B cell (primary cell): ENCODE data around the gene TM7SF3. TPM values are rescaled to one million over a fixed set of nuclear protein-coding genes. Genes with fewer than 3 reads are reported as not detected.

Experiments
- ATAC-seq: fragments of 200-7000 bp; cut with Tn5 transposase; one replicate; pipeline ENCODE4 v1.10.0; 2021; ENCODE audit warnings: low read depth, mild to moderate bottlenecking, moderate number of reproducible peaks, moderate library complexity
- CTCF ChIA-PET: fragments of 350-600 bp; sonication (Branson Sonifier 250); formaldehyde crosslinking; loops from one replicate; lab custom pipeline; 2021; ENCODE audit warnings: antibody characterized with exemption, inconsistent platforms; lab: Charles Lee
- POLR2A ChIA-PET: fragments of 350-600 bp; sonication (Branson Sonifier 250); formaldehyde crosslinking; loops from one replicate; lab custom pipeline; 2021; ENCODE audit warnings: antibody characterized with exemption; lab: Charles Lee
- DNase-seq: peaks from one replicate; pipeline ENCODE4 v3.0.0; 2013
- H2AFZ ChIP-seq: 2 replicates; pipeline ENCODE4 v1.6.1; 2012; ENCODE audit warnings: mild to moderate bottlenecking, low read depth, low read length; ENCODE audit not compliant: insufficient read depth, poor library complexity, severe bottlenecking
- H3K27ac ChIP-seq, 2 donors: 1 replicate in 1 of 2; 2 replicates in 1 of 2; pipeline ENCODE4 v1.5.1; 2012 to 2013; ENCODE audit warnings: low read length in 2 of 2, mild to moderate bottlenecking in 2 of 2, moderate library complexity in 1 of 2
- H3K27me3 ChIP-seq, 4 experiments: fragments of 200-600 bp in 1 of 4; sonication (generic) in 1 of 4; replicated peaks in 1 of 4; 1 replicate in 2 of 4; 2 replicates in 2 of 4; pipeline versions ENCODE4 v1.6.1 to v1.7.0; 2013 to 2016; ENCODE audit warnings: low read length in 3 of 4, mild to moderate bottlenecking in 2 of 4, mixed read lengths in 1 of 4, moderate library complexity in 1 of 4; ENCODE audit not compliant: insufficient read depth in 4 of 4, control insufficient read depth in 3 of 4; ENCODE audit errors: control extremely low read depth in 1 of 4
- H3K36me3 ChIP-seq, 2 experiments: replicated peaks in 1 of 2; 1 replicate in 1 of 2; 2 replicates in 1 of 2; pipeline versions ENCODE4 v1.6.1 to v1.7.1; 2013; ENCODE audit warnings: low read length in 1 of 2; ENCODE audit not compliant: insufficient read depth in 2 of 2, control insufficient read depth in 1 of 2; ENCODE audit errors: control extremely low read depth in 1 of 2, extremely low read depth in 1 of 2
- H3K4me1 ChIP-seq, 2 donors: fragments of 200-600 bp in 1 of 2; sonication (generic) in 1 of 2; 1 replicate in 1 of 2; 2 replicates in 1 of 2; pipeline versions ENCODE4 v1.5.1 to v1.6.1; 2013 to 2017; ENCODE audit warnings: low read length in 2 of 2; ENCODE audit not compliant: control insufficient read depth in 2 of 2, insufficient read depth in 2 of 2
- H3K4me2 ChIP-seq: replicated peaks from 2 replicates; pipeline ENCODE3; 2012; ENCODE audit warnings: mild to moderate bottlenecking, low read depth, low read length; ENCODE audit not compliant: poor library complexity, severe bottlenecking
- H3K4me3 ChIP-seq, 5 experiments: fragments of 200-600 bp in 1 of 5; sonication (generic) in 1 of 5; 1 replicate in 3 of 5; 2 replicates in 2 of 5; pipeline versions ENCODE4 v1.5.1 to v1.7.0; 2011 to 2016; ENCODE audit warnings: low read length in 4 of 5, mild to moderate bottlenecking in 4 of 5, low read depth in 2 of 5, control low read depth in 1 of 5, moderate library complexity in 1 of 5; ENCODE audit not compliant: insufficient read depth in 1 of 5; ENCODE audit errors: control extremely low read depth in 1 of 5, extremely low read depth in 1 of 5
- H3K79me2 ChIP-seq: fragments of 200-600 bp; sonication (generic); one replicate; pipeline ENCODE4 v1.6.0; 2016; ENCODE audit warnings: low read length; ENCODE audit not compliant: control insufficient read depth, insufficient read depth
- H3K9ac ChIP-seq: fragments of 200-600 bp; sonication (generic); 2 replicates; pipeline ENCODE4 v1.6.1; 2017; ENCODE audit warnings: mild to moderate bottlenecking, low read length, moderate library complexity
- H3K9me3 ChIP-seq, 3 donors: one replicate each; pipeline versions ENCODE4 v1.6.1 to v1.7.1; 2013; ENCODE audit warnings: low read length in 2 of 3; ENCODE audit not compliant: control insufficient read depth in 2 of 3, insufficient read depth in 1 of 3; ENCODE audit errors: control extremely low read depth in 1 of 3
- H4K20me1 ChIP-seq: 2 replicates; pipeline ENCODE4 v1.6.0; 2012; ENCODE audit warnings: mild to moderate bottlenecking, low read length; ENCODE audit not compliant: insufficient read depth, control insufficient read depth, poor library complexity, severe bottlenecking
- H3K27ac Mint-ChIP-seq: one replicate; pipeline ENCODE4 v1.8.0; 2021; ENCODE audit warnings: mixed read lengths
- H3K27me3 Mint-ChIP-seq: one replicate; pipeline ENCODE4 v1.8.0; 2021; ENCODE audit warnings: mixed read lengths
- H3K4me1 Mint-ChIP-seq: one replicate; pipeline ENCODE4 v1.8.0; 2021; ENCODE audit warnings: mixed read lengths
- H3K4me3 Mint-ChIP-seq: one replicate; pipeline ENCODE4 v1.8.0; 2021; ENCODE audit warnings: mixed read lengths
- H3K9me3 Mint-ChIP-seq: one replicate; pipeline ENCODE4 v1.8.0; 2022; ENCODE audit warnings: mixed read lengths; ENCODE audit not compliant: insufficient read depth
- CTCF ChIP-seq: fragments of 200-600 bp; IDR thresholded peaks from one replicate; pipeline ENCODE4 v1.8.0; 2022; ENCODE audit warnings: antibody characterized with exemption, mild to moderate bottlenecking
- EZH2 ChIP-seq: IDR thresholded peaks from 2 replicates; pipeline ENCODE4 v1.6.1; 2012; ENCODE audit warnings: borderline replicate concordance, low read depth, mild to moderate bottlenecking, moderate library complexity, low read length; ENCODE audit not compliant: insufficient read depth, poor library complexity, severe bottlenecking
- whole genome bisulfite sequencing: methylation state at CpG from one replicate; pipeline ENCODE4 v1.1.5; 2013; ENCODE audit warnings: missing lambda C conversion rate; ENCODE audit not compliant: insufficient coverage; 5-methylcytosine and 5-hydroxymethylcytosine counted together
- intact Hi-C: fragments of 100-400 bp; cut with micrococcal nuclease; formaldehyde crosslinking; loops from one replicate; pipeline ENCODE4 v1.10.0; 2022
- polyA plus RNA-seq: library from polyadenylated mRNA; depleted of rRNA; stranded (reverse); fragments of >200 nt; gene quantifications from 2 replicates; pipeline ENCODE4 v1.2.3, GENCODE V29; 2012
- total RNA-seq, 2 donors: library from RNA; stranded (reverse); fragments of 120-200 nt in 1 of 2; gene quantifications; 1 replicate in 1 of 2; 2 replicates in 1 of 2; pipeline versions ENCODE4 v1.2.3 to v1.2.4, GENCODE V29; 2013 to 2022

TM7SF3 gene
- total and polyA plus RNA-seq, 2 donors (not counting 1 experiment from before 2014, with no cell fraction given): 24.5 to 33.5 TPM

GRCh38 chr12:27012239-27012981 lies 1.8 kb downstream of the TM7SF3 start:
- H2AFZ ChIP-seq: no peak overlapping the region
- H3K27ac ChIP-seq: no peak overlapping the region
- peaks cover 29 to 37% of the 10 kb centered on the region in 2 donors for H3K4me1 ChIP-seq
- ATAC-seq (no peak), DNase-seq (no peak)
- H3K4me2 ChIP-seq: peak overlapping the region; percentile 80
- intact Hi-C loops: loop anchor here (5.0 to 10.0 kb wide), 5 partner anchors 40 to 890 kb away; partner anchors contain the start of genes MRPS35 and PPFIBP1
- peaks cover 48% of the 10 kb centered on the region for H3K79me2 ChIP-seq
- Mint-ChIP-seq H3K9me3 (no peaks in the 10 kb centered on the region), H3K27ac (peak overlapping the region; percentile 41), H3K4me1 (peaks cover 59% of the 10 kb centered on the region), H3K4me3 (peak overlapping the region; percentile 67), H3K27me3 (no peaks in the 10 kb centered on the region)
- H3K9ac ChIP-seq: no peak overlapping the region
- ChIA-PET CTCF (interaction anchor here (0.6 to 5.4 kb wide), 8 partner anchors 8 to 294 kb away, joined by 3 to 103 read pairs (median 10); partner anchors contain the start of gene MED21), POLR2A (interaction anchor here (1.7 kb wide), 1 partner anchor 10 kb away, joined by 6 read pairs; the partner anchor contains the start of gene MED21)
- WGBS: 94% methylated on average over 13 of the region's 14 CpGs
- H4K20me1 ChIP-seq: no peaks in the 10 kb centered on the region
- H3K36me3 ChIP-seq: no peaks in the 10 kb centered on the region
- H3K4me3 ChIP-seq: no peak overlapping the region
- TF ChIP-seq CTCF (no peak), EZH2 (no peak)
- no peaks in the 10 kb centered on the region for H3K27me3 ChIP-seq
- H3K9me3 ChIP-seq: no peaks in the 10 kb centered on the region

GRCh38 chr12:27009881-27010301 lies 4.3 kb downstream of the TM7SF3 start:
- CTCF ChIA-PET: interaction anchor here (0.8 to 3.0 kb wide), 3 partner anchors 12 to 124 kb away, joined by 3 to 11 read pairs (median 9); partner anchors contain the start of gene MED21

More at GRCh38 chr12:27009881-27010301, 4.3 kb downstream of the TM7SF3 start:
- Mint-ChIP-seq H3K4me1 (peaks cover 60% of the 10 kb centered on the region), H3K27me3 (no peaks in the 10 kb centered on the region), H3K9me3 (no peaks in the 10 kb centered on the region), H3K27ac (peak overlapping the region; percentile 32), H3K4me3 (no peak overlapping the region)
- peaks cover 7% of the 10 kb centered on the region for H4K20me1 ChIP-seq
- peaks cover 72% of the 10 kb centered on the region for H3K79me2 ChIP-seq
- no peak overlapping the region for H3K4me2 ChIP-seq
- no peaks in the 10 kb centered on the region for H3K9me3 ChIP-seq
- no peak overlapping the region for H2AFZ ChIP-seq
- H3K4me3 ChIP-seq: no peak overlapping the region
- WGBS: no CpG with 5 or more reads among the region's 1 CpG
- H3K9ac ChIP-seq: no peak overlapping the region
- H3K27ac ChIP-seq: peak overlapping the region in 1 of 2 donors; percentile 14
- ATAC-seq (no peak), DNase-seq (peak; percentile 42)
- H3K27me3 ChIP-seq: no peaks in the 10 kb centered on the region
- peaks cover 22 to 33% of the 10 kb centered on the region in 2 donors for H3K4me1 ChIP-seq
- POLR2A ChIA-PET: no interaction called here
- TF ChIP-seq EZH2 (no peak), CTCF (peak; percentile 10)
- intact Hi-C loops: loop anchor here (5.0 to 10.0 kb wide), 5 partner anchors 38 to 888 kb away; partner anchors contain the start of genes MRPS35 and PPFIBP1
- H3K36me3 ChIP-seq: no peaks in the 10 kb centered on the region
